HG03064 (cell line): ENCODE data around the gene SUN5.
A peak's percentile ranks its signal among the peaks of the same experiment; 100 is the strongest.
"Not testable (repeated sequence)": the region's sequence is repeated elsewhere in the genome, so short reads cannot be mapped to it uniquely, and the experiment has no call there.

Source experiments
- ATAC-seq: cut with Tn5 transposase; IDR thresholded peaks from one replicate; pipeline ENCODE4 v1.9.1; 2021; ENCODE audit warnings: low read depth; ENCODE audit not compliant: unreplicated experiment

SUN5 gene

GRCh38 chr20:32979201-32979998 is 24.8 kb downstream of the SUN5 start:
- ATAC-seq = no peak

- ATAC-seq = no peak
Measured at GRCh38 chr20:32978009-32978335, 26.3 kb downstream of the SUN5 start.

GRCh38 chr20:32977281-32978008 is 26.8 kb downstream of the SUN5 start:
- no peak for ATAC-seq

- ATAC-seq = no peak
Measured at GRCh38 chr20:32976746-32977145, 27.5 kb downstream of the SUN5 start.

GRCh38 chr20:32975698-32976674 is 28.2 kb downstream of the SUN5 start:
- no peak for ATAC-seq

GRCh38 chr20:32975121-32975520 is 29.1 kb downstream of the SUN5 start:
- not testable (repeated sequence) for ATAC-seq

- not testable (repeated sequence) for ATAC-seq
Measured at GRCh38 chr20:32974204-32975064, 29.8 kb downstream of the SUN5 start.

GRCh38 chr20:32973077-32973717 is 31.0 kb downstream of the SUN5 start:
- ATAC-seq = no peak

GRCh38 chr20:32972181-32973076 is 31.8 kb downstream of the SUN5 start:
- peak; percentile 82 for ATAC-seq

- no peak for ATAC-seq
Measured at GRCh38 chr20:32971703-32972161, 32.5 kb downstream of the SUN5 start.

GRCh38 chr20:32970973-32971300 is 33.3 kb downstream of the SUN5 start:
- ATAC-seq = no peak

GRCh38 chr20:32970115-32970972 is 33.9 kb downstream of the SUN5 start:
- no peak for ATAC-seq

GRCh38 chr20:32969356-32970114 is 34.7 kb downstream of the SUN5 start:
- no peak for ATAC-seq

- ATAC-seq = no peak
Measured at GRCh38 chr20:32968478-32969241, 35.6 kb downstream of the SUN5 start.

GRCh38 chr20:32967961-32968457 is 36.2 kb downstream of the SUN5 start:
- ATAC-seq = no peak
